ENCODE data around the gene KRT37. TPM values are rescaled to one million over a fixed set of nuclear protein-coding genes. Genes with fewer than 3 reads are reported as not detected.

KRT37 gene
- not detected in 2 replicates for total RNA-seq (2014; rRNA removed; shearing (Covaris generic))

DNA sequence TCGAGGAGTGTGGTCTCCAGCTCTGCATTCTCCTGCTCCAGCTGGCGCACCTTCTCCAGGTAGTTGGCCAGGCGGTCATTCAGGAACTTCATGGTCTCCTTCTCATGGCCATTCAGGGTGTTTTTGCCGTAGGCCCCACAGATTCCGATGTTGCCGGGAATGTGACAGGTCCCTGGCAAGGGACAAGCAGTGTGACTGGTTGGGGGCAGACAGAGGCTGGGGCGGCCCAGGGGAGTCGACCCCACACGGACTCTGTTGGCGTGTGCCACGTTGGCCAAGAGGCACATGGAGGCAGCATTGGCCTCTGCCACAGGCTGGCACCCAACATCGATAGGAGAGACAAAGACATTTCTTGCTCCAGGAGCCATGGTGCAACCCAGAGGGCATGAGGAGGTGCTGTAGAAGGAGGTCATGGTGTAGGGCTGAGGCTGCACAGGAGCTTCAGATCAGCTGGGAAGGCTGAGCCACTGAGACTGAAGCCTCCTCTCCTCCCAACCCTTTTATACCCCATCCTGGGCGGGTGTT, at the start of gene KRT37:
TSS of gene KRT37 (minus strand) at position 475 of the 525 bp plus-strand sequence. CDS start at position 413, 62 bp downstream.
- Histone ChIP-seq H3K36me3 (no peaks in the 10 kb centered on the region), H3K4me3 (no peak within 1 kb of the TSS), H3K27me3 (no peaks in the 10 kb centered on the region), H3K4me1 (no peaks in the 10 kb centered on the region), H3K9me3 (replicated peaks) (no peaks in the 10 kb centered on the region), H3K27ac (no peak within 1 kb of the TSS)
- no peak for DNase-seq

DNA sequence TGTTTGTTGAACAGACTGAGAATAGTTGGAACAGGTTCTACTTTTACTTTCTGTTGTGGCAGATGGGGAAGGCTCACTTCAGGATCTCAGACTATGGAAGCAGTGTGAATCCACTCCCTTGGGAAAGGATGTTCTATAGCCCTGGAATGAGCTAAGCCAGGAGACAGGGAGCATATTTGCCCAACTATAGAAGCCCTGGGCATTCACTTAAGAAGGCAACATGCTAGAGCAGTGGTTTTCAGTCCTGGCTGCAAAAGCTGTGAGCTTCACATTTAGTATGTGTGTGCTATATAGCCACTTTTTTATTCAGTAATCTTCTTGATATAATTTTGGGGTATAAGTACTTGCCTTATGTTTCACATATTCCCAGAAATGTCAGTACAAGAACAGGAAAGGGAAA, 44.0 kb upstream of the KRT37 start:
- Histone ChIP-seq H3K9me3 (replicated peaks) (no peaks in the 10 kb centered on the region), H3K27ac (no peak overlapping the region), H3K36me3 (no peaks in the 10 kb centered on the region), H3K4me1 (no peaks in the 10 kb centered on the region), H3K27me3 (no peaks in the 10 kb centered on the region), H3K4me3 (no peak overlapping the region)
- no peak for DNase-seq

GRCh38 chr17:41467561-41467960, 43.2 kb upstream of the KRT37 start:
- Histone ChIP-seq H3K9me3 (replicated peaks) (no peaks in the 10 kb centered on the region), H3K4me1 (no peaks in the 10 kb centered on the region), H3K27ac (no peak overlapping the region), H3K27me3 (no peaks in the 10 kb centered on the region), H3K4me3 (no peak overlapping the region), H3K36me3 (no peaks in the 10 kb centered on the region)
- DNase-seq: no peak

DNA sequence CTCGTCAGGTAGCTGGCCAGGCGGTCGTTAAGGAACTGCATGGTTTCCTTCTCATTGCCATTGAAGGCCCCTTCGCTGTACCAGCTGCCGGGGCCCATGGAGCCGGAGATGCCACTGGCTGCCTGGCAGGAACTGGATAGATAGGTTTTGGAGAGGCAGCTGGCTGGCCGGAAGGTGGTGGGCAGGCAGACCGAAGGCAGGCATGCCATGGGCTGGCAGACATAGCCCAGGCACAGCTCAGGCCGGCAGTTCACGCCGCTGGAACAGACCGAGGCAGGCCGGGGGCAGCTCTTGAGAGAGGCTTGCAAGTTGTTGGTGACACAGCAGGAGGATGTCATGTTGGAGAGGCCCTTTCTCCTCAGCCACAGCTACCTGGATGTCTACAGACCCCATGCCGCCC, 42.6 kb upstream of the KRT37 start, which contains the start of gene KRT32:
TSS of gene KRT32 (minus strand) at position 399 of the 400 bp plus-strand sequence. CDS start at position 338, 61 bp downstream.
- DNase-seq: no peak

GRCh38 chr17:41464682-41465081, 40.3 kb upstream of the KRT37 start:
- H3K4me1 ChIP-seq: no peaks in the 10 kb centered on the region
- H3K27ac ChIP-seq: no peak overlapping the region
- no peak overlapping the region for H3K4me3 ChIP-seq
- H3K27me3 ChIP-seq: no peaks in the 10 kb centered on the region
- H3K9me3 ChIP-seq (replicated peaks): no peaks in the 10 kb centered on the region
- no peak for DNase-seq
- H3K36me3 ChIP-seq: no peaks in the 10 kb centered on the region

More for the DNA sequence above, 42.6 kb upstream of the KRT37 start, which contains the start of gene KRT32:
- Histone ChIP-seq H3K27me3 (no peaks in the 10 kb centered on the region), H3K36me3 (no peaks in the 10 kb centered on the region), H3K27ac (no peak within 1 kb of the TSS), H3K4me1 (no peaks in the 10 kb centered on the region), H3K9me3 (replicated peaks) (no peaks in the 10 kb centered on the region), H3K4me3 (no peak within 1 kb of the TSS)

DNA sequence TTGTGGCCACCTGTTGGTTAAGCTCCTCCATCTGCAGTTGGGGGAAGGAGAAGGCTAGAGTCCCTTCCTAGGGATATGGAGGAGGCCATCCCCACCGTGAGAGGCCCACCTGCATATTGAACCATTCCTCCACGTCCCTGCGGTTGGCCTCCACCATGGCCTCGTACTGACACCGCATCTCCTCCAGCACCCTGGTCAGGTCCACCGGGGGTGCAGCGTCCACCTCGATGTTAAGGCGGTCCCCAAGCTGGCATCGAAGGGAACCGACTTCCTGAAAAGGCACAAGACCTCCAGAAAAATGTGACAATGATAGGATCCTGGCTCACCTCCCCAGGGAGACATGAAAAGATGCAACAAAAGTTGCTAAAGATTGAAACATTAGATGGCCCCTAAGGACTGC, 39.8 kb upstream of the KRT37 start:
- H3K27me3 ChIP-seq: no peaks in the 10 kb centered on the region
- H3K9me3 ChIP-seq (replicated peaks): no peaks in the 10 kb centered on the region
- DNase-seq: no peak
- no peaks in the 10 kb centered on the region for H3K36me3 ChIP-seq
- no peak overlapping the region for H3K4me3 ChIP-seq
- H3K27ac ChIP-seq: no peak overlapping the region
- H3K4me1 ChIP-seq: no peaks in the 10 kb centered on the region

- Histone ChIP-seq H3K9me3 (replicated peaks) (no peaks in the 10 kb centered on the region), H3K27me3 (no peaks in the 10 kb centered on the region), H3K36me3 (no peaks in the 10 kb centered on the region), H3K27ac (no peak overlapping the region), H3K4me1 (no peaks in the 10 kb centered on the region), H3K4me3 (no peak overlapping the region)
- no peak for DNase-seq
Measured at GRCh38 chr17:41463746-41464145, 39.4 kb upstream of the KRT37 start.

GRCh38 chr17:41462705-41463104, 38.3 kb upstream of the KRT37 start:
- Histone ChIP-seq H3K9me3 (replicated peaks) (no peaks in the 10 kb centered on the region), H3K36me3 (no peaks in the 10 kb centered on the region), H3K4me1 (no peaks in the 10 kb centered on the region), H3K27ac (no peak overlapping the region), H3K4me3 (no peak overlapping the region), H3K27me3 (no peaks in the 10 kb centered on the region)
- no peak for DNase-seq

DNA sequence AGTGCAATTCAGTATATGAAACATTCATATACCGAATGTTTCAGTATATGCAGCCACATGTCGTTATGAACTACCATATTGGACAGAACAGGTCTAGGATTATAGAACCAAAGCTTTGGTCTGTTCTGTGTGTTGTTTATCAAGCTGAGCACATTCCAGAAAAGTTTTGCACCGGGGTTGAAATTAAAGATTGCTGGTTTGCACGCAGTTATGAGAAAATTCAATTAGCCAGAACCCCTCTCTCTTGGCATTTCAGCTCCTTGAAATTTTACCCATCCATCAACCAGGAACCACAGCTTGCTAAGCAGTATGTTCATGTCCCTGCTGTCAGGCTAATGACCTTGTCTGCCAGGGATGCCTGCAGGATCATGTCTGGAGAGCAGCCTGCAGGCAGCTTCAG, 33.3 kb upstream of the KRT37 start:
- Histone ChIP-seq H3K27ac (no peak overlapping the region), H3K4me3 (no peak overlapping the region), H3K9me3 (replicated peaks) (no peaks in the 10 kb centered on the region), H3K4me1 (no peaks in the 10 kb centered on the region), H3K27me3 (no peaks in the 10 kb centered on the region), H3K36me3 (no peaks in the 10 kb centered on the region)
- no peak for DNase-seq

GRCh38 chr17:41456204-41456603, 31.8 kb upstream of the KRT37 start:
- no peaks in the 10 kb centered on the region for H3K36me3 ChIP-seq
- H3K27ac ChIP-seq: no peak overlapping the region
- 0 out of 2 replicates have a peak, but pooled peaks cover 4% of the 10 kb centered on the region for H3K9me3 ChIP-seq (replicated peaks)
- H3K4me3 ChIP-seq: no peak overlapping the region
- H3K27me3 ChIP-seq: no peaks in the 10 kb centered on the region
- no peak for DNase-seq
- H3K4me1 ChIP-seq: no peaks in the 10 kb centered on the region

DNA sequence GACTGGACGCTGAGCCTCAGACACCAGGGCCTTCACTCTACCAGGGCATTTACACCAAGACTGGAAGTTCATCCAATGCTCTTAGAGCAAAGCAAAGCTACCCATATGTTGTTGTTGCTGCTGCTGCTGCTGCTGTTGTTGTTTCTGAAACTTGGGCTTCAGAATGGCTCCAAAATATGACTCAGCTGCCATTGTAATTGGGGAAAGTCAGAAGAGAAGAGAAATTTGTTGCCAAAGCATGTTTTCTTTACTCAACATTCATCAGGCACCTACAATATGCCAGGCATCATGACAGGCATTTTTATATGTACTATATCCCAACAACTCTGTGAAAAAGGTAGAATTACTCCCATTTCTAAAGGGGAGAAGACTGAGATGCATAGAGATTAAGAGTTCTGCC, 30.9 kb upstream of the KRT37 start:
- H3K4me1 ChIP-seq: no peaks in the 10 kb centered on the region
- no peak overlapping the region for H3K27ac ChIP-seq
- no peaks in the 10 kb centered on the region for H3K27me3 ChIP-seq
- H3K9me3 ChIP-seq (replicated peaks): 0 out of 2 replicates have a peak, but pooled peaks cover 4% of the 10 kb centered on the region
- no peak overlapping the region for H3K4me3 ChIP-seq
- no peaks in the 10 kb centered on the region for H3K36me3 ChIP-seq
- DNase-seq: no peak

DNA sequence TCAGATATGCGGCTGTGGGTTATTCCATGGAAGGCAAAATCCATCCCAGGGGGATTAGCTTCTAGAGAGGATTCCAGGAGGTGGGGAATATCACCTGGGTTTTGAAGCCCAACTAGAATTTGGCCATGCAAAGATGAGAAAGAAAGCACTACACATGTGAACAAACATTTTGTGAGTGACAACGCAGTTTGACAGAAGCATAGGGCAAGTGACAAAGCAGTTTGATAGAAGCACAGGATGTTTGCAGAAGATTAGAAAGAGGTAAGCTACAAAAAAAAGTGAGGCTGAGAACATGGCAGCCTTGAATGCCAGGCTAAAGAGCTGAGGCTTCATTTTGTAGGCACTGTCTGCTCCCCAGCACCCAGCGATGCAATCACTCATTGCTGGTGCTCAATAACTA, 28.7 kb upstream of the KRT37 start:
- Histone ChIP-seq H3K27me3 (no peaks in the 10 kb centered on the region), H3K4me3 (no peak overlapping the region), H3K4me1 (no peaks in the 10 kb centered on the region), H3K27ac (no peak overlapping the region), H3K36me3 (no peaks in the 10 kb centered on the region), H3K9me3 (replicated peaks) (0 out of 2 replicates have a peak, but pooled peaks cover 4% of the 10 kb centered on the region)
- no peak for DNase-seq

DNA sequence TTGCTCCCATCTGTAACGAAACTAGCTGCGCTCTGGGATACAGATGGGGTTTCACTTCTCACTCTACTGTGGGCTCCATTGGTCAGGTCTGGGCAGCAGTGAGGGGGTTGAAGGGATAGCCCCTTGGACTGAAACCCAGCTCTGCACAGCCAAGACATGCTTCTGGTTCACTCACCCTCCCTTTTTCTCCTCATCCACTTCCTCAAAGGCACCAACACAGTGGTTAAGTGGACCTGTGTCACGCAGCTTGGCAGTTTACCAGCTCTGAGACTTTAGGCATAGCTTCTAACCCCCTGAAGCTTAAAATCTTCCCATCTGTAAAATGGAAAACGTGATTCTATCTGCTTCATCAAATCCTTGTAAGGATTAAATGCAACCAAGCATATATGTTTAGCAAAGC, 27.9 kb upstream of the KRT37 start:
- 0 out of 2 replicates have a peak, but pooled peaks cover 4% of the 10 kb centered on the region for H3K9me3 ChIP-seq (replicated peaks)
- no peaks in the 10 kb centered on the region for H3K36me3 ChIP-seq
- H3K27me3 ChIP-seq: no peaks in the 10 kb centered on the region
- no peak for DNase-seq
- H3K4me1 ChIP-seq: no peaks in the 10 kb centered on the region
- no peak overlapping the region for H3K4me3 ChIP-seq
- H3K27ac ChIP-seq: no peak overlapping the region

- H3K9me3 ChIP-seq (replicated peaks): 0 out of 2 replicates have a peak, but pooled peaks cover 4% of the 10 kb centered on the region
- H3K27me3 ChIP-seq: no peaks in the 10 kb centered on the region
- H3K36me3 ChIP-seq: no peaks in the 10 kb centered on the region
- no peaks in the 10 kb centered on the region for H3K4me1 ChIP-seq
- DNase-seq: no peak
- H3K4me3 ChIP-seq: no peak overlapping the region
- no peak overlapping the region for H3K27ac ChIP-seq
Measured at GRCh38 chr17:41451154-41451728, 26.9 kb upstream of the KRT37 start.

GRCh38 chr17:41449008-41449407, 24.6 kb upstream of the KRT37 start:
- Histone ChIP-seq H3K4me3 (no peak overlapping the region), H3K9me3 (replicated peaks) (0 out of 2 replicates have a peak, but pooled peaks cover 4% of the 10 kb centered on the region), H3K36me3 (no peaks in the 10 kb centered on the region), H3K27ac (no peak overlapping the region), H3K4me1 (no peaks in the 10 kb centered on the region), H3K27me3 (no peaks in the 10 kb centered on the region)
- no peak for DNase-seq

GRCh38 chr17:41448506-41448905, 24.1 kb upstream of the KRT37 start:
- H3K4me1 ChIP-seq: no peaks in the 10 kb centered on the region
- no peak overlapping the region for H3K27ac ChIP-seq
- H3K36me3 ChIP-seq: no peaks in the 10 kb centered on the region
- no peaks in the 10 kb centered on the region for H3K27me3 ChIP-seq
- H3K4me3 ChIP-seq: no peak overlapping the region
- H3K9me3 ChIP-seq (replicated peaks): 0 out of 2 replicates have a peak, but pooled peaks cover 4% of the 10 kb centered on the region
- peak in 1 of 2 experiments; percentile 11 for DNase-seq
